SK-N-SH treated with all-trans-retinoic acid at 6 μM for 48 hours (cell line): ENCODE measurements around the gene TBC1D22B.

ENCODE experiments used
- ARNTL ChIP-seq: fragments of 450-650 bp; formaldehyde crosslinking; IDR thresholded peaks from 2 replicates; pipeline ENCODE4 v1.5.0; 2020; ENCODE audit warnings: low read depth, mild to moderate bottlenecking, moderate library complexity, borderline replicate concordance
- CSDC2 ChIP-seq: fragments of 250-450 bp; sonication (Bioruptor Pico); IDR thresholded peaks from 2 replicates; pipeline ENCODE4 v1.5.0; 2020; ENCODE audit warnings: mild to moderate bottlenecking, moderate library complexity
- ESRRG ChIP-seq: fragments of 250-450 bp; sonication (Bioruptor Pico); IDR thresholded peaks from 2 replicates; pipeline ENCODE4 v1.6.1; 2021; ENCODE audit warnings: mild to moderate bottlenecking
- GLIS3 ChIP-seq: fragments of 250-450 bp; sonication (Bioruptor Pico); IDR thresholded peaks from 2 replicates; pipeline ENCODE4 v1.5.0; 2020; ENCODE audit warnings: mild to moderate bottlenecking, moderate library complexity
- PATZ1 ChIP-seq: fragments of 250-450 bp; sonication (Bioruptor Pico); IDR thresholded peaks from 2 replicates; pipeline ENCODE4 v1.8.0; 2020; ENCODE audit warnings: mild to moderate bottlenecking, moderate library complexity, borderline replicate concordance
- PPARA ChIP-seq: fragments of 250-450 bp; sonication (Bioruptor Pico); IDR thresholded peaks from 2 replicates; pipeline ENCODE4 v1.5.0; 2020; ENCODE audit warnings: mild to moderate bottlenecking, borderline replicate concordance
- ZC3H10 ChIP-seq: fragments of 250-450 bp; sonication (Bioruptor Pico); IDR thresholded peaks from 2 replicates; pipeline ENCODE4 v1.5.1; 2021; ENCODE audit warnings: mild to moderate bottlenecking, moderate library complexity
- ZFP3 ChIP-seq: fragments of 250-450 bp; sonication (Bioruptor Pico); IDR thresholded peaks from 2 replicates; pipeline ENCODE4 v1.5.0; 2020; ENCODE audit warnings: mild to moderate bottlenecking, moderate library complexity
- ZNF565 ChIP-seq: fragments of 450-650 bp; formaldehyde crosslinking; conservative IDR thresholded peaks from 2 replicates; pipeline ENCODE4 v1.5.0; 2020; ENCODE audit warnings: low read depth, mild to moderate bottlenecking, moderate library complexity
- ZNF70 ChIP-seq: fragments of 450-650 bp; formaldehyde crosslinking; IDR thresholded peaks from 2 replicates; pipeline ENCODE4 v1.5.0; 2020; ENCODE audit warnings: mild to moderate bottlenecking, moderate library complexity
- ZNF8 ChIP-seq: fragments of 450-650 bp; formaldehyde crosslinking; IDR thresholded peaks from 2 replicates; pipeline ENCODE4 v1.5.0; 2020; ENCODE audit warnings: mild to moderate bottlenecking, moderate library complexity
- TF ChIP-seq, protein P1 (sequence below): fragments of 250-450 bp; sonication (Bioruptor Pico); IDR thresholded peaks from 2 replicates; pipeline ENCODE4 v1.5.1; 2020; ENCODE audit warnings: low read depth, mild to moderate bottlenecking, moderate library complexity

- TF ChIP-seq ZFP3 (no peak), ESRRG (CRISPR knock-in tag) (no peak), ARNTL (CRISPR knock-in tag) (no peak), ZC3H10 (no peak), CSDC2 (CRISPR knock-in tag) (no peak), PATZ1 (no peak), ZNF8 (CRISPR knock-in tag) (no peak), ZNF565 (CRISPR knock-in tag) (no peak), PPARA (CRISPR knock-in tag) (no peak), GLIS3 (CRISPR knock-in tag) (no peak), ZNF70 (CRISPR knock-in tag) (no peak)
- TF ChIP-seq, protein P1, sequence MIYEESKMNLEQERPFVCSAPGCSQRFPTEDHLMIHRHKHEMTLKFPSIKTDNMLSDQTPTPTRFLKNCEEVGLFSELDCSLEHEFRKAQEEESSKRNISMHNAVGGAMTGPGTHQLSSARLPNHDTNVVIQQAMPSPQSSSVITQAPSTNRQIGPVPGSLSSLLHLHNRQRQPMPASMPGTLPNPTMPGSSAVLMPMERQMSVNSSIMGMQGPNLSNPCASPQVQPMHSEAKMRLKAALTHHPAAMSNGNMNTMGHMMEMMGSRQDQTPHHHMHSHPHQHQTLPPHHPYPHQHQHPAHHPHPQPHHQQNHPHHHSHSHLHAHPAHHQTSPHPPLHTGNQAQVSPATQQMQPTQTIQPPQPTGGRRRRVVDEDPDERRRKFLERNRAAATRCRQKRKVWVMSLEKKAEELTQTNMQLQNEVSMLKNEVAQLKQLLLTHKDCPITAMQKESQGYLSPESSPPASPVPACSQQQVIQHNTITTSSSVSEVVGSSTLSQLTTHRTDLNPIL (CRISPR knock-in tag), result no peak
These were observed 2.9 kb downstream of the TBC1D22B start for GRCh38 chr6:37260444-37260843.
